B cell (primary cell): Measurements from ENCODE around the gene OSTF1. TPM values are rescaled to one million over a fixed set of nuclear protein-coding genes. Genes with fewer than 3 reads are reported as not detected.

Experiments used
- ATAC-seq: fragments of 200-7000 bp; cut with Tn5 transposase; one replicate; pipeline ENCODE4 v1.10.0; 2021; ENCODE audit warnings: low read depth, mild to moderate bottlenecking, moderate number of reproducible peaks, moderate library complexity
- CTCF ChIA-PET: fragments of 350-600 bp; sonication (Branson Sonifier 250); formaldehyde crosslinking; loops from one replicate; lab custom pipeline; 2021; ENCODE audit warnings: antibody characterized with exemption, inconsistent platforms; lab: Charles Lee
- POLR2A ChIA-PET: fragments of 350-600 bp; sonication (Branson Sonifier 250); formaldehyde crosslinking; loops from one replicate; lab custom pipeline; 2021; ENCODE audit warnings: antibody characterized with exemption; lab: Charles Lee
- DNase-seq: peaks from one replicate; pipeline ENCODE4 v3.0.0; 2013
- H2AFZ ChIP-seq: 2 replicates; pipeline ENCODE4 v1.6.1; 2012; ENCODE audit warnings: mild to moderate bottlenecking, low read depth, low read length; ENCODE audit not compliant: insufficient read depth, poor library complexity, severe bottlenecking
- H3K27ac ChIP-seq, 2 donors: 1 replicate in 1 of 2; 2 replicates in 1 of 2; pipeline ENCODE4 v1.5.1; 2012 to 2013; ENCODE audit warnings: low read length in 2 of 2, mild to moderate bottlenecking in 2 of 2, moderate library complexity in 1 of 2
- H3K27me3 ChIP-seq, 4 experiments: fragments of 200-600 bp in 1 of 4; sonication (generic) in 1 of 4; replicated peaks in 1 of 4; 1 replicate in 2 of 4; 2 replicates in 2 of 4; pipeline versions ENCODE4 v1.6.1 to v1.7.0; 2013 to 2016; ENCODE audit warnings: low read length in 3 of 4, mild to moderate bottlenecking in 2 of 4, mixed read lengths in 1 of 4, moderate library complexity in 1 of 4; ENCODE audit not compliant: insufficient read depth in 4 of 4, control insufficient read depth in 3 of 4; ENCODE audit errors: control extremely low read depth in 1 of 4
- H3K36me3 ChIP-seq, 2 experiments: replicated peaks in 1 of 2; 1 replicate in 1 of 2; 2 replicates in 1 of 2; pipeline versions ENCODE4 v1.6.1 to v1.7.1; 2013; ENCODE audit warnings: low read length in 1 of 2; ENCODE audit not compliant: insufficient read depth in 2 of 2, control insufficient read depth in 1 of 2; ENCODE audit errors: control extremely low read depth in 1 of 2, extremely low read depth in 1 of 2
- H3K4me1 ChIP-seq, 2 donors: fragments of 200-600 bp in 1 of 2; sonication (generic) in 1 of 2; 1 replicate in 1 of 2; 2 replicates in 1 of 2; pipeline versions ENCODE4 v1.5.1 to v1.6.1; 2013 to 2017; ENCODE audit warnings: low read length in 2 of 2; ENCODE audit not compliant: control insufficient read depth in 2 of 2, insufficient read depth in 2 of 2
- H3K4me2 ChIP-seq: replicated peaks from 2 replicates; pipeline ENCODE3; 2012; ENCODE audit warnings: mild to moderate bottlenecking, low read depth, low read length; ENCODE audit not compliant: poor library complexity, severe bottlenecking
- H3K4me3 ChIP-seq, 5 experiments: fragments of 200-600 bp in 1 of 5; sonication (generic) in 1 of 5; 1 replicate in 3 of 5; 2 replicates in 2 of 5; pipeline versions ENCODE4 v1.5.1 to v1.7.0; 2011 to 2016; ENCODE audit warnings: low read length in 4 of 5, mild to moderate bottlenecking in 4 of 5, low read depth in 2 of 5, control low read depth in 1 of 5, moderate library complexity in 1 of 5; ENCODE audit not compliant: insufficient read depth in 1 of 5; ENCODE audit errors: control extremely low read depth in 1 of 5, extremely low read depth in 1 of 5
- H3K79me2 ChIP-seq: fragments of 200-600 bp; sonication (generic); one replicate; pipeline ENCODE4 v1.6.0; 2016; ENCODE audit warnings: low read length; ENCODE audit not compliant: control insufficient read depth, insufficient read depth
- H3K9ac ChIP-seq: fragments of 200-600 bp; sonication (generic); 2 replicates; pipeline ENCODE4 v1.6.1; 2017; ENCODE audit warnings: mild to moderate bottlenecking, low read length, moderate library complexity
- H3K9me3 ChIP-seq, 3 donors: one replicate each; pipeline versions ENCODE4 v1.6.1 to v1.7.1; 2013; ENCODE audit warnings: low read length in 2 of 3; ENCODE audit not compliant: control insufficient read depth in 2 of 3, insufficient read depth in 1 of 3; ENCODE audit errors: control extremely low read depth in 1 of 3
- H4K20me1 ChIP-seq: 2 replicates; pipeline ENCODE4 v1.6.0; 2012; ENCODE audit warnings: mild to moderate bottlenecking, low read length; ENCODE audit not compliant: insufficient read depth, control insufficient read depth, poor library complexity, severe bottlenecking
- H3K27ac Mint-ChIP-seq: one replicate; pipeline ENCODE4 v1.8.0; 2021; ENCODE audit warnings: mixed read lengths
- H3K27me3 Mint-ChIP-seq: one replicate; pipeline ENCODE4 v1.8.0; 2021; ENCODE audit warnings: mixed read lengths
- H3K4me1 Mint-ChIP-seq: one replicate; pipeline ENCODE4 v1.8.0; 2021; ENCODE audit warnings: mixed read lengths
- H3K4me3 Mint-ChIP-seq: one replicate; pipeline ENCODE4 v1.8.0; 2021; ENCODE audit warnings: mixed read lengths
- H3K9me3 Mint-ChIP-seq: one replicate; pipeline ENCODE4 v1.8.0; 2022; ENCODE audit warnings: mixed read lengths; ENCODE audit not compliant: insufficient read depth
- EZH2 ChIP-seq: IDR thresholded peaks from 2 replicates; pipeline ENCODE4 v1.6.1; 2012; ENCODE audit warnings: borderline replicate concordance, low read depth, mild to moderate bottlenecking, moderate library complexity, low read length; ENCODE audit not compliant: insufficient read depth, poor library complexity, severe bottlenecking
- WGBS: methylation state at CpG from one replicate; pipeline ENCODE4 v1.1.5; 2013; ENCODE audit warnings: missing lambda C conversion rate; ENCODE audit not compliant: insufficient coverage; 5-methylcytosine and 5-hydroxymethylcytosine counted together
- intact Hi-C: fragments of 100-400 bp; cut with micrococcal nuclease; formaldehyde crosslinking; loops from one replicate; pipeline ENCODE4 v1.10.0; 2022
- polyA plus RNA-seq: library from polyadenylated mRNA; depleted of rRNA; stranded (reverse); fragments of >200 nt; gene quantifications from 2 replicates; pipeline ENCODE4 v1.2.3, GENCODE V29; 2012
- total RNA-seq, 2 donors: library from RNA; stranded (reverse); fragments of 120-200 nt in 1 of 2; gene quantifications; 1 replicate in 1 of 2; 2 replicates in 1 of 2; pipeline versions ENCODE4 v1.2.3 to v1.2.4, GENCODE V29; 2013 to 2022
- TF ChIP-seq, protein P1 (sequence below): fragments of 200-600 bp; IDR thresholded peaks from one replicate; pipeline ENCODE4 v1.8.0; 2022; ENCODE audit warnings: antibody characterized with exemption, mild to moderate bottlenecking

OSTF1 gene
- total and polyA plus RNA-seq, 2 donors (not counting 1 experiment from before 2014, with no cell fraction given): 33.8 to 62.0 TPM

- ATAC-seq: peak; percentile 15
- no peaks in the 10 kb centered on the region for H3K9me3 Mint-ChIP-seq
- Histone ChIP-seq H3K4me2 (peak overlapping the region; percentile 94), H3K27ac (peak overlapping the region; percentile 79 to 85), H3K36me3 (no peaks in the 10 kb centered on the region), H3K9ac (peak overlapping the region; percentile 90), H2AFZ (peak overlapping the region; percentile 98), H3K4me1 (peaks cover 60% of the 10 kb centered on the region in 2 donors), H4K20me1 (peaks cover 46% of the 10 kb centered on the region), H3K79me2 (peaks cover 65% of the 10 kb centered on the region), H3K9me3 (no peaks in the 10 kb centered on the region), H3K4me3 (peak overlapping the region; percentile 88 to 99 (median 94)), H3K27me3 (no peaks in the 10 kb centered on the region)
- WGBS: under 1% methylated on average over 25 of the region's 43 CpGs
- intact Hi-C loops: loop anchor here (1.0 to 5.0 kb wide), 3 partner anchors 37 to 137 kb away; partner anchors contain the start of genes C9orf40 and CARNMT1
- DNase-seq: peak; percentile 81
- peak overlapping the region; percentile 93 for H3K4me3 Mint-ChIP-seq
- ChIA-PET POLR2A (interaction anchor here (1.4 to 3.3 kb wide), 3 partner anchors 34 to 136 kb away, joined by 13 to 27 read pairs (median 13); partner anchors contain the start of genes C9orf40 and CARNMT1), CTCF (interaction anchor here (0.7 to 6.4 kb wide), 6 partner anchors 35 to 315 kb away, joined by 3 to 45 read pairs (median 12); partner anchors contain the start of genes C9orf40 and CARNMT1)
- TF ChIP-seq, protein P1, sequence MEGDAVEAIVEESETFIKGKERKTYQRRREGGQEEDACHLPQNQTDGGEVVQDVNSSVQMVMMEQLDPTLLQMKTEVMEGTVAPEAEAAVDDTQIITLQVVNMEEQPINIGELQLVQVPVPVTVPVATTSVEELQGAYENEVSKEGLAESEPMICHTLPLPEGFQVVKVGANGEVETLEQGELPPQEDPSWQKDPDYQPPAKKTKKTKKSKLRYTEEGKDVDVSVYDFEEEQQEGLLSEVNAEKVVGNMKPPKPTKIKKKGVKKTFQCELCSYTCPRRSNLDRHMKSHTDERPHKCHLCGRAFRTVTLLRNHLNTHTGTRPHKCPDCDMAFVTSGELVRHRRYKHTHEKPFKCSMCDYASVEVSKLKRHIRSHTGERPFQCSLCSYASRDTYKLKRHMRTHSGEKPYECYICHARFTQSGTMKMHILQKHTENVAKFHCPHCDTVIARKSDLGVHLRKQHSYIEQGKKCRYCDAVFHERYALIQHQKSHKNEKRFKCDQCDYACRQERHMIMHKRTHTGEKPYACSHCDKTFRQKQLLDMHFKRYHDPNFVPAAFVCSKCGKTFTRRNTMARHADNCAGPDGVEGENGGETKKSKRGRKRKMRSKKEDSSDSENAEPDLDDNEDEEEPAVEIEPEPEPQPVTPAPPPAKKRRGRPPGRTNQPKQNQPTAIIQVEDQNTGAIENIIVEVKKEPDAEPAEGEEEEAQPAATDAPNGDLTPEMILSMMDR: no peak
- no peak for TF ChIP-seq EZH2
- H3K4me1 Mint-ChIP-seq: peaks cover 52% of the 10 kb centered on the region
- peak overlapping the region; percentile 91 for H3K27ac Mint-ChIP-seq
- no peaks in the 10 kb centered on the region for H3K27me3 Mint-ChIP-seq
Measured at GRCh38 chr9:75088646-75089372, 495 bp downstream of the OSTF1 start.
